ENCODE data around the gene SHROOM3. TPM values are rescaled to one million over a fixed set of nuclear protein-coding genes. Genes with fewer than 3 reads are reported as not detected.

SHROOM3 gene
- polyA plus RNA-seq, 1 donor from 2014 or later: 2.7 TPM

DNA sequence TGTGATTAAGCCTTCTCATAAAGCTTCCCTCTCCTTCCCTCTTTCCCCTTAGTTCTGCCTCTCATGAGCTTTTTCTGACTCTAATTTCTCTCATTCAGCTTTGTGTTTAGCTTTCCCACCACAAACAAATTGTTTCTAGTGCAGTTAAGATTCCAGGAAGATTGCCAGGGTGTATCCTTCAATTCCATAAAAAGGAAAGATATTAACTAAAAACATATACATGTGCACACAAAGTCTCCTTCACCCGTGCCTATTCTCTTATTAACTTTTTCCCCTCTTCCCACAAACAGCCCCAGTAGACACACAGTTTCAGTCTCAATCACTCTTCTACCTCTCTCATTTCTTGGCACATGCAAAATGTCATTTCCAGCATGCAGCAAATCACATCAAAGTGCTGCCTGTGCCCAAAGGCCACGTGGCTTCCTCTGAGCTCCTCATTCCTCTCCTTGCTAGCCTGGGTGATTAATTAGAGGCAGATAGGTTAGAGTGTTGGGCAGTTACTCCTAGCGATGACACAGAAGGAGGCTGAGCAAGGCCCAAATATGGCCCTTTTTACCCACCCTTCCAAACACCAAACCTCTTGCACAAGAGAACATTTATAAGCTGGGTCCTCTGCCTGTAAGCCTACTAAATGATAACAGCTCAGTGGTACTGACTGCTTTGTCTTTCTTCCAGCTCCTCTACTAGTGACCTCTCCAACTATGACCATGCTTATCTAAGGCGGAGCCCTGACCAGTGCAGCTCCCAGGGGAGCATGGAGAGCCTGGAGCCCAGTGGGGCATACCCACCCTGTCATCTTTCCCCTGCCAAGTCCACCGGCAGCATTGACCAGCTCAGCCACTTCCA, 303.3 kb downstream of the SHROOM3 start:
- no peak for TF ChIP-seq TAF1 (IDR thresholded peaks at IDR 0.05; ENCODE audit: low read depth)
- no peak for TF ChIP-seq SMC3 (conservative IDR thresholded peaks at IDR 0.05; ENCODE audit: poor library complexity)
- TF ChIP-seq EP300 (conservative IDR thresholded peaks at IDR 0.05; ENCODE audit: poor library complexity, severe bottlenecking): no peak
- TF ChIP-seq, protein P1, sequence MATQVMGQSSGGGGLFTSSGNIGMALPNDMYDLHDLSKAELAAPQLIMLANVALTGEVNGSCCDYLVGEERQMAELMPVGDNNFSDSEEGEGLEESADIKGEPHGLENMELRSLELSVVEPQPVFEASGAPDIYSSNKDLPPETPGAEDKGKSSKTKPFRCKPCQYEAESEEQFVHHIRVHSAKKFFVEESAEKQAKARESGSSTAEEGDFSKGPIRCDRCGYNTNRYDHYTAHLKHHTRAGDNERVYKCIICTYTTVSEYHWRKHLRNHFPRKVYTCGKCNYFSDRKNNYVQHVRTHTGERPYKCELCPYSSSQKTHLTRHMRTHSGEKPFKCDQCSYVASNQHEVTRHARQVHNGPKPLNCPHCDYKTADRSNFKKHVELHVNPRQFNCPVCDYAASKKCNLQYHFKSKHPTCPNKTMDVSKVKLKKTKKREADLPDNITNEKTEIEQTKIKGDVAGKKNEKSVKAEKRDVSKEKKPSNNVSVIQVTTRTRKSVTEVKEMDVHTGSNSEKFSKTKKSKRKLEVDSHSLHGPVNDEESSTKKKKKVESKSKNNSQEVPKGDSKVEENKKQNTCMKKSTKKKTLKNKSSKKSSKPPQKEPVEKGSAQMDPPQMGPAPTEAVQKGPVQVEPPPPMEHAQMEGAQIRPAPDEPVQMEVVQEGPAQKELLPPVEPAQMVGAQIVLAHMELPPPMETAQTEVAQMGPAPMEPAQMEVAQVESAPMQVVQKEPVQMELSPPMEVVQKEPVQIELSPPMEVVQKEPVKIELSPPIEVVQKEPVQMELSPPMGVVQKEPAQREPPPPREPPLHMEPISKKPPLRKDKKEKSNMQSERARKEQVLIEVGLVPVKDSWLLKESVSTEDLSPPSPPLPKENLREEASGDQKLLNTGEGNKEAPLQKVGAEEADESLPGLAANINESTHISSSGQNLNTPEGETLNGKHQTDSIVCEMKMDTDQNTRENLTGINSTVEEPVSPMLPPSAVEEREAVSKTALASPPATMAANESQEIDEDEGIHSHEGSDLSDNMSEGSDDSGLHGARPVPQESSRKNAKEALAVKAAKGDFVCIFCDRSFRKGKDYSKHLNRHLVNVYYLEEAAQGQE (IDR thresholded peaks at IDR 0.05; ENCODE audit: borderline replicate concordance): no peak
- TF ChIP-seq, protein P2, sequence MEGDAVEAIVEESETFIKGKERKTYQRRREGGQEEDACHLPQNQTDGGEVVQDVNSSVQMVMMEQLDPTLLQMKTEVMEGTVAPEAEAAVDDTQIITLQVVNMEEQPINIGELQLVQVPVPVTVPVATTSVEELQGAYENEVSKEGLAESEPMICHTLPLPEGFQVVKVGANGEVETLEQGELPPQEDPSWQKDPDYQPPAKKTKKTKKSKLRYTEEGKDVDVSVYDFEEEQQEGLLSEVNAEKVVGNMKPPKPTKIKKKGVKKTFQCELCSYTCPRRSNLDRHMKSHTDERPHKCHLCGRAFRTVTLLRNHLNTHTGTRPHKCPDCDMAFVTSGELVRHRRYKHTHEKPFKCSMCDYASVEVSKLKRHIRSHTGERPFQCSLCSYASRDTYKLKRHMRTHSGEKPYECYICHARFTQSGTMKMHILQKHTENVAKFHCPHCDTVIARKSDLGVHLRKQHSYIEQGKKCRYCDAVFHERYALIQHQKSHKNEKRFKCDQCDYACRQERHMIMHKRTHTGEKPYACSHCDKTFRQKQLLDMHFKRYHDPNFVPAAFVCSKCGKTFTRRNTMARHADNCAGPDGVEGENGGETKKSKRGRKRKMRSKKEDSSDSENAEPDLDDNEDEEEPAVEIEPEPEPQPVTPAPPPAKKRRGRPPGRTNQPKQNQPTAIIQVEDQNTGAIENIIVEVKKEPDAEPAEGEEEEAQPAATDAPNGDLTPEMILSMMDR (IDR thresholded peaks at IDR 0.05; ENCODE audit: poor library complexity, severe bottlenecking): no peak
- no peak for TF ChIP-seq RAD21 (conservative IDR thresholded peaks at IDR 0.05)
- no peak for TF ChIP-seq POLR2AphosphoS5 (IDR thresholded peaks at IDR 0.05)
- TF ChIP-seq MXI1 (conservative IDR thresholded peaks at IDR 0.05; ENCODE audit: poor library complexity, severe bottlenecking): no peak
- no peak for TF ChIP-seq EZH2 (IDR thresholded peaks at IDR 0.05; ENCODE audit: borderline replicate concordance, insufficient read depth, low read length, poor library complexity, severe bottlenecking)
- Histone ChIP-seq H3K9ac (ENCODE audit: low read length) (no peak overlapping the region), H2AFZ (ENCODE audit: low read depth, low read length) (no peak overlapping the region)

DNA sequence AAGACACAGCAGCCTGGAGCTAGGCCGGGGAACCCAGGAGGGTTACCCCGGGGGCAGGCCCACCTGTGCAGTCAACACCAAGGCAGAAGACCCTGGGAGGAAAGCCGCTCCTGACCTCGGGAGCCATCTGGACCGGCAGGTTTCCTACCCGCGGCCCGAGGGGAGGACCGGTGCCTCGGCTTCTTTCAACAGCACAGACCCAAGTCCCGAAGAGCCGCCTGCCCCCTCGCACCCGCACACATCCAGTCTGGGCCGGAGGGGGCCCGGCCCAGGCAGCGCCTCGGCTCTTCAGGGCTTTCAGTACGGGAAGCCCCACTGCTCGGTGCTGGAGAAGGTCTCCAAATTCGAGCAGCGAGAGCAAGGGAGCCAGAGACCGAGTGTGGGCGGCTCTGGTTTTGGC, 305.2 kb downstream of the SHROOM3 start:
- Histone ChIP-seq H3F3A (ENCODE audit: insufficient read depth, low read length, poor library complexity, severe bottlenecking) (no peaks in the 10 kb centered on the region), H3K9ac (ENCODE audit: low read length) (no peak overlapping the region), H3K4me2 (ENCODE audit: low read length) (no peak overlapping the region), H3K27ac (ENCODE audit: low read length) (no peak overlapping the region), H3K79me2 (replicated peaks; ENCODE audit: insufficient read depth, low read length) (peaks cover 5% of the 10 kb centered on the region), H3K9me2 (ENCODE audit: insufficient read depth, low read length) (no peaks in the 10 kb centered on the region), H2AFZ (ENCODE audit: low read depth, low read length) (no peak overlapping the region), H3K4me3 (ENCODE audit: low read length) (no peak overlapping the region), H3K27me3 (ENCODE audit: insufficient read depth, low read depth, low read length) (no peaks in the 10 kb centered on the region), H3K36me3 (ENCODE audit: insufficient read depth, low read length) (no peaks in the 10 kb centered on the region), H3K9me3 (ENCODE audit: low read length) (no peaks in the 10 kb centered on the region), H4K20me1 (ENCODE audit: insufficient read depth) (no peaks in the 10 kb centered on the region)
- TF ChIP-seq POLR2AphosphoS5 (IDR thresholded peaks at IDR 0.05) (no peak), TAF1 (IDR thresholded peaks at IDR 0.05; ENCODE audit: low read depth) (no peak), EP300 (conservative IDR thresholded peaks at IDR 0.05; ENCODE audit: poor library complexity, severe bottlenecking) (no peak), MXI1 (conservative IDR thresholded peaks at IDR 0.05; ENCODE audit: poor library complexity, severe bottlenecking) (no peak), EZH2 (IDR thresholded peaks at IDR 0.05; ENCODE audit: borderline replicate concordance, insufficient read depth, low read length, poor library complexity, severe bottlenecking) (no peak), SMC3 (conservative IDR thresholded peaks at IDR 0.05; ENCODE audit: poor library complexity) (no peak), RAD21 (conservative IDR thresholded peaks at IDR 0.05) (no peak)
- TF ChIP-seq, protein P2 (IDR thresholded peaks at IDR 0.05; ENCODE audit: poor library complexity, severe bottlenecking): no peak
- TF ChIP-seq, protein P1 (IDR thresholded peaks at IDR 0.05; ENCODE audit: borderline replicate concordance): no peak

More for the DNA sequence above, 303.3 kb downstream of the SHROOM3 start:
- Histone ChIP-seq H3K79me2 (replicated peaks; ENCODE audit: insufficient read depth, low read length) (peaks cover 3% of the 10 kb centered on the region), H3K9me3 (ENCODE audit: low read length) (no peaks in the 10 kb centered on the region), H3K4me2 (ENCODE audit: low read length) (no peak overlapping the region), H3K27ac (ENCODE audit: low read length) (no peak overlapping the region), H3K4me3 (ENCODE audit: low read length) (no peak overlapping the region), H3F3A (ENCODE audit: insufficient read depth, low read length, poor library complexity, severe bottlenecking) (no peaks in the 10 kb centered on the region), H3K9me2 (ENCODE audit: insufficient read depth, low read length) (no peaks in the 10 kb centered on the region), H4K20me1 (ENCODE audit: insufficient read depth) (no peaks in the 10 kb centered on the region), H3K27me3 (ENCODE audit: insufficient read depth, low read depth, low read length) (no peaks in the 10 kb centered on the region), H3K36me3 (ENCODE audit: insufficient read depth, low read length) (no peaks in the 10 kb centered on the region)

All from neural cell (in vitro differentiated cells).